IMR-90 (cell line): ENCODE data around the gene CWC22.

Experiments used
- CEBPB ChIP-seq: IDR thresholded peaks from 2 replicates; pipeline ENCODE4 v1.6.1; 2012; ENCODE audit warnings: low read depth, low read length, improper control_type of control experiment
- CHD1 ChIP-seq: IDR thresholded peaks from 2 replicates; pipeline ENCODE4 v1.6.1; 2012; ENCODE audit warnings: low read depth, low read length, improper control_type of control experiment
- CTCF ChIP-seq: conservative IDR thresholded peaks from 2 replicates; pipeline ENCODE4 v1.5.1; 2012; ENCODE audit warnings: mild to moderate bottlenecking, low read depth, low read length, improper control_type of control experiment
- MAFK ChIP-seq: IDR thresholded peaks from 2 replicates; pipeline ENCODE4 v1.6.1; 2012; ENCODE audit warnings: low read depth, low read length, improper control_type of control experiment
- MAZ ChIP-seq: IDR thresholded peaks from 2 replicates; pipeline ENCODE4 v1.6.1; 2012; ENCODE audit warnings: low read depth, mild to moderate bottlenecking, low read length, improper control_type of control experiment, moderate library complexity, borderline replicate concordance
- MXI1 ChIP-seq: IDR thresholded peaks from 2 replicates; pipeline ENCODE4 v1.6.1; 2012; ENCODE audit warnings: low read depth, mild to moderate bottlenecking, low read length, moderate library complexity, borderline replicate concordance
- NFE2L2 ChIP-seq: fragments of 150-350 bp; IDR thresholded peaks from 2 replicates; pipeline ENCODE4 v1.6.1; 2016; ENCODE audit warnings: low read depth, mild to moderate bottlenecking, low read length
- POLR2A ChIP-seq: IDR thresholded peaks from 2 replicates; pipeline ENCODE4 v1.6.1; 2012; ENCODE audit warnings: mild to moderate bottlenecking, low read depth, low read length
- RAD21 ChIP-seq: IDR thresholded peaks from 2 replicates; pipeline ENCODE4 v1.6.1; 2012; ENCODE audit warnings: low read length, improper control_type of control experiment
- RCOR1 ChIP-seq: IDR thresholded peaks from 2 replicates; pipeline ENCODE4 v1.6.1; 2012; ENCODE audit warnings: mild to moderate bottlenecking, low read length, improper control_type of control experiment; ENCODE audit not compliant: insufficient replicate concordance
- RFX5 ChIP-seq: IDR thresholded peaks from 2 replicates; pipeline ENCODE4 v1.8.0; 2012; ENCODE audit warnings: low read depth, mild to moderate bottlenecking, low read length, moderate library complexity

DNA sequence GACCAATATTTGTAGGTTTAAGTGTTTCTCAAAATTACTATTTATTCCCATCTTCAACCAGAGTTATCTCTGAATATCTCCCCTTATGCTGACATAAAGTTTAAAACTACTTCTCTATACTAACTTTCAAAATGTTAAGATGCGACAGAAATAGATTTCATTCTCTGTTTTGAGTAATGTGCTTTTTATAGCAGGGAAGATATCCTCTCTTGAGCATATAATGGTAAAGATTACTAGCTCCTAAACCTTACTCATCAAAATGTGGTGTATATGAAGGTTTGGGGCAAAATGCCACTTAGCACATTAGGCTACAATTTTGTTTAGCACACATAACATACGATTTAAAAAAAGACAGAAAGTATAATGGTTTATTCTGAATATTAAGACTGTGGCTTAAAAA, 54.4 kb downstream of the CWC22 start:
- TF ChIP-seq RFX5, result no peak
- TF ChIP-seq RAD21, result no peak
- no peak for TF ChIP-seq CHD1
- no peak for TF ChIP-seq CTCF
- no peak for TF ChIP-seq POLR2A
- no peak for TF ChIP-seq MAFK
- TF ChIP-seq CEBPB, result no peak
- TF ChIP-seq MAZ, result no peak
- no peak for TF ChIP-seq NFE2L2
- no peak for TF ChIP-seq MXI1
- no peak for TF ChIP-seq RCOR1
